H1 (cell line): Measurements from ENCODE around the gene RAD51B. TPM values are rescaled to one million over a fixed set of nuclear protein-coding genes. Genes with fewer than 3 reads are reported as not detected.

ENCODE experiments used
- CTCF ChIA-PET: fragments of 300-600 bp; sonication (Branson Sonifier 250); formaldehyde crosslinking; loops from one replicate; lab custom pipeline; 2021; ENCODE audit not compliant: partially characterized antibody; lab: Charles Lee
- POLR2A ChIA-PET: fragments of 300-600 bp; sonication (Branson Sonifier 250); formaldehyde crosslinking; loops from one replicate; lab custom pipeline; 2021; ENCODE audit warnings: inconsistent platforms; ENCODE audit not compliant: partially characterized antibody; lab: Charles Lee
- DNase-seq, 2 experiments: peaks; one replicate each; pipeline versions ENCODE4 v3.0.0 to v3.0.0-alpha.2; 2010 to 2022; ENCODE audit warnings: low spot score in 2 of 2, low read depth in 1 of 2, mixed read lengths in 1 of 2
- FAIRE-seq: peaks from 2 replicates; lab custom pipeline; 2011; peaks lifted over from hg19 to GRCh38; lab: Jason Lieb, UNC
- H2AFZ ChIP-seq: 2 replicates; pipeline ENCODE4 v1.8.1; 2012; ENCODE audit warnings: low read length, inconsistent platforms
- H2AK5ac ChIP-seq: 2 replicates; pipeline ENCODE4 v1.6.1; 2013; ENCODE audit warnings: low read depth, low read length
- H2BK120ac ChIP-seq: replicated peaks from 2 replicates; pipeline ENCODE3; 2013; ENCODE audit warnings: low read depth, low read length, inconsistent platforms
- H2BK12ac ChIP-seq: 2 replicates; pipeline ENCODE4 v1.6.1; 2013; ENCODE audit warnings: low read depth, low read length
- H2BK15ac ChIP-seq: 2 replicates; pipeline ENCODE4 v1.6.1; 2013; ENCODE audit warnings: low read length
- H2BK20ac ChIP-seq: 2 replicates; pipeline ENCODE4 v1.6.1; 2013; ENCODE audit warnings: low read length
- H2BK5ac ChIP-seq: 2 replicates; pipeline ENCODE4 v1.6.1; 2013; ENCODE audit warnings: low read depth, low read length
- H3K14ac ChIP-seq: 2 replicates; pipeline ENCODE4 v1.6.1; 2013; ENCODE audit warnings: inconsistent platforms; ENCODE audit not compliant: insufficient read length
- H3K18ac ChIP-seq: 2 replicates; pipeline ENCODE4 v1.6.1; 2013; ENCODE audit warnings: low read length; ENCODE audit errors: extremely low read depth
- H3K23ac ChIP-seq: 2 replicates; pipeline ENCODE4 v1.6.1; 2013; ENCODE audit warnings: inconsistent platforms; ENCODE audit not compliant: insufficient read length
- H3K23me2 ChIP-seq: 2 replicates; pipeline ENCODE4 v1.6.1; 2013; ENCODE audit warnings: low read depth, low read length
- H3K27ac ChIP-seq: 2 replicates; pipeline ENCODE4 v1.6.1; 2011; ENCODE audit warnings: low read depth, low read length, inconsistent platforms
- H3K27me3 ChIP-seq, 4 experiments: replicated peaks in 1 of 4; 1 replicate in 1 of 4; 2 replicates in 3 of 4; pipeline versions ENCODE4 v1.6.1 to v1.8.1; 2011 to 2013; ENCODE audit warnings: low read length in 3 of 4, mild to moderate bottlenecking in 3 of 4, inconsistent platforms in 2 of 4, mixed read lengths in 2 of 4, moderate library complexity in 1 of 4; ENCODE audit not compliant: control insufficient read depth in 3 of 4, insufficient read depth in 3 of 4; ENCODE audit errors: extremely low read depth in 1 of 4
- H3K36me3 ChIP-seq, 4 experiments: 2 replicates each; pipeline versions ENCODE4 v1.6.1 to v1.8.1; 2011 to 2013; ENCODE audit warnings: mild to moderate bottlenecking in 4 of 4, low read length in 3 of 4, moderate library complexity in 2 of 4, control low read depth in 1 of 4, inconsistent platforms in 1 of 4; ENCODE audit not compliant: insufficient read depth in 4 of 4, control insufficient read depth in 2 of 4
- H3K4ac ChIP-seq: replicated peaks from 2 replicates; pipeline ENCODE3; 2013; ENCODE audit warnings: low read length, low read depth, mixed read lengths, inconsistent platforms; ENCODE audit not compliant: insufficient read length
- H3K4me1 ChIP-seq, 4 experiments: replicated peaks in 1 of 4; 1 replicate in 1 of 4; 2 replicates in 3 of 4; pipeline versions ENCODE4 v1.6.1 to v1.8.1; 2011 to 2013; ENCODE audit warnings: low read length in 3 of 4, inconsistent platforms in 2 of 4, mixed read lengths in 1 of 4; ENCODE audit not compliant: insufficient read depth in 4 of 4, control insufficient read depth in 3 of 4
- H3K4me2 ChIP-seq, 2 experiments: 2 replicates each; pipeline versions ENCODE4 v1.6.1 to v1.8.1; 2011 to 2013; ENCODE audit warnings: low read depth in 2 of 2, low read length in 2 of 2, control low read depth in 1 of 2, inconsistent platforms in 1 of 2, mild to moderate bottlenecking in 1 of 2; ENCODE audit not compliant: insufficient read depth in 1 of 2
- H3K4me3 ChIP-seq, 4 experiments: fragments of 200-600, 300-600 bp in 1 of 4; sonication (generic), shearing (Covaris generic), sonication (Bioruptor Twin) in 1 of 4; 2 replicates each; pipeline versions ENCODE4 v1.5.1 to v1.8.1; 2011 to 2016; ENCODE audit warnings: low read length in 4 of 4, low read depth in 3 of 4, control low read depth in 2 of 4, inconsistent platforms in 2 of 4, mild to moderate bottlenecking in 2 of 4, mixed read lengths in 1 of 4, moderate library complexity in 1 of 4; ENCODE audit not compliant: insufficient read depth in 2 of 4; ENCODE audit errors: extremely low read depth in 1 of 4
- H3K56ac ChIP-seq: replicated peaks from 2 replicates; pipeline ENCODE3; 2013; ENCODE audit warnings: low read depth, mild to moderate bottlenecking, mixed read lengths, low read length, inconsistent platforms; ENCODE audit not compliant: insufficient read length
- H3K79me1 ChIP-seq: 2 replicates; pipeline ENCODE4 v1.6.1; 2013; ENCODE audit warnings: low read depth, low read length, control low read depth
- H3K79me2 ChIP-seq, 2 experiments: 2 replicates each; pipeline versions ENCODE4 v1.6.1 to v1.8.1; 2012 to 2013; ENCODE audit warnings: low read length in 2 of 2, mild to moderate bottlenecking in 2 of 2, inconsistent platforms in 1 of 2; ENCODE audit not compliant: insufficient read depth in 2 of 2, control insufficient read depth in 1 of 2
- H3K9ac ChIP-seq, 4 experiments: replicated peaks in 1 of 4; 1 replicate in 1 of 4; 2 replicates in 3 of 4; pipeline versions ENCODE4 v1.6.1 to v1.8.1; 2011 to 2013; ENCODE audit warnings: low read depth in 3 of 4, low read length in 3 of 4, control low read depth in 2 of 4, mild to moderate bottlenecking in 2 of 4, moderate library complexity in 2 of 4, inconsistent platforms in 1 of 4; ENCODE audit errors: extremely low read depth in 1 of 4
- H3K9me3 ChIP-seq, 2 experiments: 2 replicates each; pipeline versions ENCODE4 v1.6.1 to v1.8.1; 2012 to 2013; ENCODE audit warnings: mild to moderate bottlenecking in 2 of 2, moderate library complexity in 2 of 2, control low read depth in 1 of 2, inconsistent platforms in 1 of 2, low read depth in 1 of 2, low read length in 1 of 2, mixed read lengths in 1 of 2; ENCODE audit not compliant: insufficient read depth in 2 of 2
- H4K20me1 ChIP-seq, 2 experiments: replicated peaks in 1 of 2; 2 replicates each; pipeline versions ENCODE3 to v1.8.1; 2011 to 2013; ENCODE audit warnings: inconsistent platforms in 2 of 2, low read length in 2 of 2, mild to moderate bottlenecking in 1 of 2; ENCODE audit not compliant: insufficient read depth in 2 of 2, control insufficient read depth in 1 of 2
- H4K5ac ChIP-seq: 2 replicates; pipeline ENCODE4 v1.6.1; 2013; ENCODE audit warnings: low read length, low read depth, mixed read lengths, inconsistent platforms; ENCODE audit not compliant: insufficient read length
- H4K8ac ChIP-seq: 2 replicates; pipeline ENCODE4 v1.8.0; 2013; ENCODE audit warnings: mild to moderate bottlenecking, moderate library complexity, low read length, inconsistent platforms; ENCODE audit not compliant: insufficient read depth; ENCODE audit errors: extremely low read depth
- H4K91ac ChIP-seq: replicated peaks from 2 replicates; pipeline ENCODE3; 2013; ENCODE audit warnings: low read length, mixed read lengths, inconsistent platforms; ENCODE audit not compliant: insufficient read length
- BRCA1 ChIP-seq: IDR thresholded peaks from 2 replicates; pipeline ENCODE4 v1.6.1; 2012; ENCODE audit warnings: low read depth, low read length, improper control_type of control experiment
- CTCF ChIP-seq, 3 experiments: IDR thresholded peaks; 1 replicate in 2 of 3; 2 replicates in 1 of 3; pipeline versions ENCODE4 v1.5.1 to v1.6.1; 2011; ENCODE audit warnings: low read length in 3 of 3, mild to moderate bottlenecking in 3 of 3, inconsistent platforms in 2 of 3, low read depth in 1 of 3, moderate library complexity in 1 of 3; ENCODE audit not compliant: insufficient read depth in 1 of 3; ENCODE audit errors: control extremely low read depth in 1 of 3
- EP300 ChIP-seq, 2 experiments: IDR thresholded peaks; 1 replicate in 1 of 2; 2 replicates in 1 of 2; pipeline ENCODE4 v1.6.1; 2011 to 2012; ENCODE audit warnings: low read depth in 2 of 2, low read length in 2 of 2, mild to moderate bottlenecking in 2 of 2, borderline replicate concordance in 1 of 2, inconsistent platforms in 1 of 2, moderate library complexity in 1 of 2
- GTF2F1 ChIP-seq: IDR thresholded peaks from 2 replicates; pipeline ENCODE4 v1.6.1; 2012; ENCODE audit warnings: low read depth, low read length, improper control_type of control experiment, borderline replicate concordance
- MAFK ChIP-seq: IDR thresholded peaks from 2 replicates; pipeline ENCODE4 v1.6.1; 2012; ENCODE audit warnings: low read depth, mild to moderate bottlenecking, improper control_type of control experiment, low read length
- RFX5 ChIP-seq: IDR thresholded peaks from 2 replicates; pipeline ENCODE4 v1.6.1; 2011; ENCODE audit warnings: low read depth, low read length, improper control_type of control experiment, borderline replicate concordance
- SP1 ChIP-seq: IDR thresholded peaks from 2 replicates; pipeline ENCODE4 v1.6.1; 2011; ENCODE audit warnings: low read depth, low read length
- SUZ12 ChIP-seq: fragments of 200-600 bp; sonication (generic); IDR thresholded peaks from 2 replicates; pipeline ENCODE4 v1.6.1; 2012; ENCODE audit warnings: mild to moderate bottlenecking, inconsistent platforms, low read length, moderate library complexity, mixed read lengths
- TBP ChIP-seq: IDR thresholded peaks from 2 replicates; pipeline ENCODE4 v1.6.1; 2011; ENCODE audit warnings: low read depth, low read length, improper control_type of control experiment
- USF2 ChIP-seq: IDR thresholded peaks from 2 replicates; pipeline ENCODE4 v1.6.1; 2011; ENCODE audit warnings: low read length, improper control_type of control experiment
- ZNF274 ChIP-seq: IDR thresholded peaks from 2 replicates; pipeline ENCODE4 v1.7.0; 2012; ENCODE audit warnings: low read length, borderline replicate concordance; ENCODE audit errors: extremely low read depth
- WGBS, 2 experiments: shearing (Covaris generic) in 1 of 2; methylation state at CpG; one replicate each; pipeline versions ENCODE4 v1.1.6 to v1.1.7; 2013 to 2015; ENCODE audit warnings: low lambda C conversion rate in 2 of 2, mixed read lengths in 2 of 2, inconsistent platforms in 1 of 2, low coverage in 1 of 2, missing lambda C conversion rate in 1 of 2; ENCODE audit not compliant: insufficient replicate concordance in 2 of 2, insufficient coverage in 1 of 2, insufficient read length in 1 of 2; ENCODE audit errors: extremely low coverage in 1 of 2, missing lambda C conversion rate in 1 of 2; 5-methylcytosine and 5-hydroxymethylcytosine counted together
- polyA plus RNA-seq, 7 experiments: library from polyadenylated mRNA; depleted of rRNA in 3 of 7; stranded (reverse) in 5 of 7; unstranded in 2 of 7; fragments of >200 nt in 5 of 7; fragments of 200-250 nt in 2 of 7; gene quantifications; 1 replicate in 5 of 7; 2 replicates in 1 of 7; 4 replicates in 1 of 7; pipeline versions ENCODE4 v1.2.1 to v1.2.3, GENCODE V29; 2011 to 2013; ENCODE audit warnings: missing spikeins in 2 of 7, mixed read lengths in 2 of 7
- total RNA-seq: library from RNA; stranded (reverse); fragmentation: NEBNext Ultra II Directional; extraction: Animal tissue kit (Norgen Biotek cat#: 25700); gene quantifications from 2 replicates; pipeline ENCODE4 v1.2.1, GENCODE V29; 2021

The RAD51B gene
- total and polyA plus RNA-seq, 2 of the 8 experiments (the other 6 are each of a cell fraction or from before 2014, with no cell fraction given) = 3.9 to 14.9 TPM

GRCh38 chr14:68413509-68413908, 593.9 kb downstream of the RAD51B start:
- Histone ChIP-seq H2BK20ac (no peak overlapping the region), H3K79me1 (no peaks in the 10 kb centered on the region), H4K20me1 (no peaks in the 10 kb centered on the region), H3K23ac (no peak overlapping the region), H3K56ac (no peak overlapping the region), H3K23me2 (no peaks in the 10 kb centered on the region), H3K18ac (no peak overlapping the region), H2AFZ (no peak overlapping the region), H2BK120ac (no peak overlapping the region), H3K36me3 (no peaks in the 10 kb centered on the region), H3K4me3 (no peak overlapping the region), H3K27ac (no peak overlapping the region), H3K4me1 (no peaks in the 10 kb centered on the region; a peak in 1 of 7 replicates), H3K4me2 (no peak overlapping the region), H2BK12ac (no peak overlapping the region), H3K79me2 (no peaks in the 10 kb centered on the region), H3K4ac (no peak overlapping the region), H2AK5ac (no peak overlapping the region), H3K27me3 (no peaks in the 10 kb centered on the region; a peak in 1 of 7 replicates), H4K8ac (no peak overlapping the region), H4K5ac (no peak overlapping the region), H3K9ac (no peak overlapping the region), H2BK15ac (no peak overlapping the region), H3K9me3 (no peaks in the 10 kb centered on the region), H4K91ac (no peak overlapping the region), H3K14ac (no peak overlapping the region), H2BK5ac (no peak overlapping the region)
- ChIA-PET POLR2A (interaction anchor here (1.2 kb wide), 1 partner anchor 13 kb away, joined by 4 read pairs; no protein-coding TSS in a partner anchor), CTCF (no interaction called here)
- DNase-seq = no peak
- WGBS, 2 experiments = 95% methylated on average over 3 of the region's 3 CpGs; no CpG with 5 or more reads in 1 of the 2 experiments
- FAIRE-seq = no peak
- TF ChIP-seq MAFK (no peak), SP1 (no peak), SUZ12 (no peak), BRCA1 (no peak), CTCF (IDR thresholded peaks at IDR 0.05; ENCODE audit: control extremely low read depth in 1 of 3, insufficient read depth in 1 of 3, low read depth in 1 of 3, low read length in 3 of 3) (no peak), RFX5 (no peak), GTF2F1 (no peak), EP300 (IDR thresholded peaks at IDR 0.05; ENCODE audit: borderline replicate concordance in 1 of 2, low read depth in 2 of 2, low read length in 2 of 2) (no peak), USF2 (no peak), ZNF274 (no peak), TBP (no peak)
